Brain microvascular endothelial cell (primary cell): ENCODE measurements around the gene NUP153.
"Not testable (repeated sequence)": the region's sequence is repeated elsewhere in the genome, so short reads cannot be mapped to it uniquely, and the experiment has no call there.

Experiments
- DNase-seq: peaks from one replicate; pipeline ENCODE4 v3.0.0-alpha.2; 2020
- H3K27ac ChIP-seq: fragments of 250-450 bp; sonication (Bioruptor Pico); 2 replicates; pipeline ENCODE4 v1.5.1; 2020; ENCODE audit warnings: mild to moderate bottlenecking, moderate library complexity
- H3K27me3 ChIP-seq: fragments of 250-450 bp; sonication (Bioruptor Pico); replicated peaks from 2 replicates; pipeline ENCODE4 v1.5.1; 2020; ENCODE audit warnings: mild to moderate bottlenecking
- H3K36me3 ChIP-seq: fragments of 250-450 bp; sonication (Bioruptor Pico); replicated peaks from 2 replicates; pipeline ENCODE4 v1.5.1; 2020; ENCODE audit warnings: mild to moderate bottlenecking
- H3K4me3 ChIP-seq: 2 replicates; pipeline ENCODE4 v1.5.1; 2011; ENCODE audit warnings: low read depth, mild to moderate bottlenecking, control low read depth, low read length, moderate library complexity
- CTCF ChIP-seq: IDR thresholded peaks from 2 replicates; pipeline ENCODE4 v1.5.1; 2011; ENCODE audit warnings: low read depth, mild to moderate bottlenecking, moderate library complexity, low read length, control low read depth, inconsistent platforms; ENCODE audit errors: missing control alignments
- in situ Hi-C: cut with HindIII; loops from 2 replicates; pipeline ENCODE4 v1.10.0; 2017; ENCODE audit warnings: low sequenced_read_pairs, low pct_ligation_motif_present

Gene NUP153

DNA sequence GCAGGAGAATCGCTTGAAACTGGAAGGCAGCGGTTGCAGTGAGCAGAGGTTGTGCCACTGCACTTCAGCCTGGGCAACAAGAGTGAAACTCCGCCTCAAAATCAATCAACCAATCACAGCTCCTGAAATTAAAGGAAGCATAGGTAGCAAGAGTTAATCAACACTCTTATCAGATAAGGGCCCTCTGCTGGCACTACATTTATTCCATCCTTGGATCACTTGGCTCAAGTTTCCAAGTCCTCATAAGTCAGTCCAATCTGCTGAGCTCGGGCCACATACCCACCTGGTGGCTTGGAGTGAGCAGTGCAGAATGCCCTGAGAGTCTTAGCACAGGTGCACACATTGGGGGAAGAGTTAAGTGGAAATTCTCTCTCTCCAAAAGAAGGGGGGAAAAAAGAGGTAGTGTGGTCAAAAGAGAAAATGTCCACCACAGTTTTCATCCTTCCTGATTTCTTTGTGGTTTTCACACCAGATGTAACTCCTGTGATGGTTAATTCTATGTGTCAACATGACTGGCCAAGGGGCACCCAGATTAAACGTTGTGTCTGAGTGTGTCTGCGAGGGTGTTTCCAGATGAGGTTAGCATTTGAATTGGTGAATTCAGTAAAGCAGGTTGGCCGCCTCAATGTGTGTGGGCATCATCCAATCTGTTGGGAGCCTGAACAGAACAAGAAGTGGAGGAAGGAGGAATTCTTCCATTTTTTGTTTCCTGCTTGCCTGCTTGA lies 120.8 kb downstream of the NUP153 start:
- in situ Hi-C loops = no loop called here
- peak; percentile 52 for TF ChIP-seq CTCF

DNA sequence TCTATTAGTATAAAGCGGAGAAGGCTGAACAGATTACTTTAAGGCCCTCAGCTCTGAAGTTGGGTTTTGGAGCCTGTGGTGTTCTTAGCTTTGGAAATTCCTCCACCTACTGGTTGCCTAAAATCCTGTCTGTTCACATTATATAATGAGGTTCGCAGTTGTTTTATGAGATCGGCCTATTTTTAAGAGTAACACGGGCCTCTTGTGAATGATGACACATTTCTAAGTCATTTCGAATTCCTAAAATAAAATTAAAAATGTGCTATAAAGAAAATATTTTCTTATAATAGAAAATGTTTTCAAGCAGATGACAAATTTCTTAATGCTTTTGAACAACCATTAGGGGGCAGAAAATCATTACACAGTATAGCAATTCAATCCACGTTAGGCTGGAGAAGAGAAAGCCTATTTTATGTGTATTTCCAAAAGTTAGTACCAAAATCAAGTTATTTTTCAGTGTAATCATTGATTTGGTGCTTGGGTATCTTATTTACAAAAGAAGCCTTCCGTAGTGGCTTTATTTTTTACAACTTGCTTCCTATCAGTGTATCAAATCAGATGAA lies 122.4 kb downstream of the NUP153 start:
- H3K4me3 ChIP-seq = no peak overlapping the region
- H3K36me3 ChIP-seq = no peaks in the 10 kb centered on the region
- in situ Hi-C loops = no loop called here
- peak overlapping the region; percentile 73 for H3K27ac ChIP-seq
- peak; percentile 66 for TF ChIP-seq CTCF
- DNase-seq = peak; percentile 76
- no peaks in the 10 kb centered on the region for H3K27me3 ChIP-seq

More for the DNA sequence above, 120.8 kb downstream of the NUP153 start:
- no peak for DNase-seq
- Histone ChIP-seq H3K27me3 (no peaks in the 10 kb centered on the region), H3K4me3 (no peak overlapping the region), H3K36me3 (no peaks in the 10 kb centered on the region), H3K27ac (no peak overlapping the region)

GRCh38 chr6:17583811-17584210 lies 122.9 kb downstream of the NUP153 start:
- Histone ChIP-seq H3K4me3 (no peak overlapping the region), H3K27ac (peak overlapping the region; percentile 73), H3K36me3 (no peaks in the 10 kb centered on the region), H3K27me3 (no peaks in the 10 kb centered on the region)
- DNase-seq = peak; percentile 72
- TF ChIP-seq CTCF = no peak
- in situ Hi-C loops = no loop called here

DNA sequence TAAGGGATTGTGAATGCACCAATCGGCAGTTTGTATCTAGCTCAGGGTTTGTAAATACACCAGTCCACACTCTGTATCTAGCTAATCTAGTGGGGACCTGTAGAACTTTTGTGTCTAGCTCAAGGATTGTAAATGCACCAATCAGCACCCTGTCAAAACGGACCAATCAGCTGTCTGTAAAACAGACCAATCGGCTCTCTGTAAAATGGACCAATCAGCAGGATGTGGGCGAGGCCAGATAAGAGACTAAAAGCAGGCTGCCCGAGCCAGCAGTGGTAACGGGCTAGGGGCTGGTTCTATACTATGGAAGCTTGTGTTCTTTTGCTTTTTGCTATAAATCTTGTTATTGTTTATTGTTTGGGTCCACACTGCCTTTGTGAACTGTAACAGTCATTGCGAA lies 125.4 kb downstream of the NUP153 start:
- in situ Hi-C loops, DNase-seq, H3K36me3 ChIP-seq, H3K27me3 ChIP-seq, H3K27ac ChIP-seq, H3K4me3 ChIP-seq: not testable (repeated sequence)

DNA sequence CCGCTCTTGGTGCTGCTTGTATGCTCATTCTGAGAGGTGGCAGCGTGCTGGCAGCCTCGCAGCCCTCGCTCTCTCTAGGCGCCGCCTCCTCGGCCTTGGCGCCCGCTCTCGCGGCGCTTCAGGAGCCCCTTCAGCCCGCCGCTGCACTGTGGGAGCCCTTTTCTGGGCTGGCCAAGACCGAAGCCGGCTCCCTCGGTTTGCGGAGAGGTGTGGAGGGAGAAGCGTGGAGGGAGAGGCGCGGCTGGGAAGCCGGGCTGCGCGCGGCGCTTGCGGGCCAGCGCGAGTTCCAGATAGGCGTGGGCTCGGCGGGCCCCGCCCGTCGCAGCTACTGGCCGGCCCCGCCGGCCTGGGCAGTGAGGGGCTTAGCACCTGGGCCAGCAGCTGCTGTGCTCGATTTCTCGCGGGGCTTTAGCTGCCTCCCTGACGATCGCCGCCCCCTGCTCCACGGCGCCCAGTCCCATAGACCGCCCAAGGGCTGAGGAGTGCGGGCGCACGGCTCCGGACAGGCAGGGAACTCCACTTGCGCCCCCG lies 126.1 kb downstream of the NUP153 start:
- peak overlapping the region; percentile 6 for H3K27ac ChIP-seq
- TF ChIP-seq CTCF = no peak
- in situ Hi-C loops = no loop called here

GRCh38 chr6:17577059-17577458 lies 129.7 kb downstream of the NUP153 start:
- no peak overlapping the region for H3K4me3 ChIP-seq
- no peak for TF ChIP-seq CTCF
- H3K36me3 ChIP-seq = no peaks in the 10 kb centered on the region
- H3K27ac ChIP-seq = no peak overlapping the region
- no peaks in the 10 kb centered on the region for H3K27me3 ChIP-seq
- in situ Hi-C loops = no loop called here
- DNase-seq = no peak

More for the DNA sequence above, 126.1 kb downstream of the NUP153 start:
- H3K36me3 ChIP-seq = no peaks in the 10 kb centered on the region
- H3K4me3 ChIP-seq = peak overlapping the region; percentile 62
- no peaks in the 10 kb centered on the region for H3K27me3 ChIP-seq
- DNase-seq = peak; percentile 25
